SU-DHL-6 (cell line): ENCODE results near the gene UGP2.
A peak's percentile ranks its signal among the peaks of the same experiment; 100 is the strongest.

Experiments
- H2AFZ ChIP-seq: fragments of 200-600 bp; sonication (generic); 2 replicates; pipeline ENCODE4 v1.6.1; 2014; ENCODE audit warnings: low read depth, mild to moderate bottlenecking, moderate library complexity, mixed read lengths, antibody characterized with exemption, low read length; ENCODE audit not compliant: severe bottlenecking
- H3F3A ChIP-seq: fragments of 200-600 bp; shearing (Covaris generic); 2 replicates; pipeline ENCODE4 v1.6.0; 2016; ENCODE audit warnings: antibody characterized with exemption, mild to moderate bottlenecking; ENCODE audit not compliant: insufficient read depth
- H3K27ac ChIP-seq: fragments of 200-600 bp; sonication (generic); 2 replicates; pipeline ENCODE4 v1.5.1; 2016; ENCODE audit warnings: low read depth, mild to moderate bottlenecking, low read length, moderate library complexity, mixed read lengths
- H3K27me3 ChIP-seq: fragments of 200-600 bp; sonication (generic), shearing (Covaris generic); 2 replicates; pipeline ENCODE4 v1.6.0; 2014; ENCODE audit warnings: mild to moderate bottlenecking, low read length
- H3K36me3 ChIP-seq: fragments of 200-600 bp; sonication (generic); 2 replicates; pipeline ENCODE4 v1.6.1; 2014; ENCODE audit warnings: mild to moderate bottlenecking, low read length, mixed read lengths
- H3K4me2 ChIP-seq: fragments of 300-600, 200-600 bp; shearing (Covaris generic), sonication (generic); 2 replicates; pipeline ENCODE4 v1.6.0; 2014; ENCODE audit warnings: low read length, low read depth, mild to moderate bottlenecking; ENCODE audit not compliant: poor library complexity, severe bottlenecking
- H3K4me3 ChIP-seq: fragments of 200-600 bp; sonication (generic); 2 replicates; pipeline ENCODE4 v1.5.1; 2014; ENCODE audit warnings: antibody characterized with exemption, low read length, mild to moderate bottlenecking, mixed read lengths; ENCODE audit not compliant: insufficient read depth, poor library complexity, severe bottlenecking
- H3K79me2 ChIP-seq: fragments of 200-600 bp; sonication (generic); 2 replicates; pipeline ENCODE4 v1.6.1; 2014; ENCODE audit warnings: mild to moderate bottlenecking, low read length, moderate library complexity; ENCODE audit not compliant: insufficient read depth
- H3K9ac ChIP-seq: fragments of 200-600 bp; sonication (generic); 2 replicates; pipeline ENCODE4 v1.7.0; 2014; ENCODE audit warnings: mild to moderate bottlenecking, low read length
- H3K9me2 ChIP-seq: fragments of 200-600 bp; sonication (generic); replicated peaks from 2 replicates; pipeline ENCODE4 v1.6.1; 2014; ENCODE audit warnings: low read length; ENCODE audit not compliant: insufficient read depth
- H3K9me3 ChIP-seq: fragments of 200-600 bp; sonication (generic); 2 replicates; pipeline ENCODE4 v1.6.1; 2014; ENCODE audit warnings: low read length, mixed read lengths; ENCODE audit not compliant: insufficient read depth
- H4K20me1 ChIP-seq: fragments of 200-600 bp; sonication (generic); 2 replicates; pipeline ENCODE4 v1.6.1; 2014; ENCODE audit warnings: low read depth, mild to moderate bottlenecking, antibody characterized with exemption, low read length, moderate library complexity, mixed read lengths
- CTCF ChIP-seq: fragments of 200-600 bp; sonication (generic); IDR thresholded peaks from one replicate; pipeline ENCODE4 v1.5.1; 2017; ENCODE audit warnings: antibody characterized with exemption, mild to moderate bottlenecking, low read length, moderate library complexity; ENCODE audit not compliant: insufficient read depth, poor library complexity, severe bottlenecking
- EZH2phosphoT487 ChIP-seq: fragments of 200-600 bp; sonication (generic), shearing (Covaris generic); conservative IDR thresholded peaks from 2 replicates; pipeline ENCODE4 v1.6.1; 2018; ENCODE audit warnings: mild to moderate bottlenecking, antibody characterized with exemption, low read length, moderate library complexity, mixed read lengths

The UGP2 gene

GRCh38 chr2:63840081-63840784 is 1.5 kb upstream of the UGP2 start:
- Histone ChIP-seq H3K27me3 (no peaks in the 10 kb centered on the region), H2AFZ (peak overlapping the region; percentile 20), H3F3A (peaks cover 15% of the 10 kb centered on the region)

GRCh38 chr2:63840785-63841253 is 877 bp upstream of the UGP2 start:
- H3K4me3 ChIP-seq: peak overlapping the region; percentile 77
- H3K27me3 ChIP-seq: no peaks in the 10 kb centered on the region
- H3K27ac ChIP-seq: peak overlapping the region; percentile 93
- no peak for TF ChIP-seq CTCF
- no peak for TF ChIP-seq EZH2phosphoT487
- H2AFZ ChIP-seq: peak overlapping the region; percentile 67
- peaks cover 42% of the 10 kb centered on the region for H3K79me2 ChIP-seq
- H3K36me3 ChIP-seq: no peaks in the 10 kb centered on the region
- H3K9me2 ChIP-seq: no peaks in the 10 kb centered on the region
- peaks cover 9% of the 10 kb centered on the region for H4K20me1 ChIP-seq
- peak overlapping the region; percentile 94 for H3K9ac ChIP-seq
- peak overlapping the region; percentile 85 for H3K4me2 ChIP-seq
- H3F3A ChIP-seq: peaks cover 15% of the 10 kb centered on the region
- H3K9me3 ChIP-seq: no peaks in the 10 kb centered on the region

More at GRCh38 chr2:63840081-63840784, 1.5 kb upstream of the UGP2 start:
- H3K9me2 ChIP-seq: no peaks in the 10 kb centered on the region
- H3K27ac ChIP-seq: peak overlapping the region; percentile 93
- peaks cover 9% of the 10 kb centered on the region for H4K20me1 ChIP-seq
- peak overlapping the region; percentile 94 for H3K9ac ChIP-seq
- peak overlapping the region; percentile 85 for H3K4me2 ChIP-seq
- peak overlapping the region; percentile 77 for H3K4me3 ChIP-seq
- TF ChIP-seq CTCF (no peak), EZH2phosphoT487 (no peak)
- H3K9me3 ChIP-seq: no peaks in the 10 kb centered on the region
- H3K36me3 ChIP-seq: no peaks in the 10 kb centered on the region
- H3K79me2 ChIP-seq: peaks cover 36% of the 10 kb centered on the region

- H3K9ac ChIP-seq: peak overlapping the region; percentile 94
- H3K79me2 ChIP-seq: peaks cover 58% of the 10 kb centered on the region
- peak overlapping the region; percentile 83 for H3K4me2 ChIP-seq
- peaks cover 3% of the 10 kb centered on the region; the same call in 1 of the 2 replicates for H3K36me3 ChIP-seq
- H3K4me3 ChIP-seq: peak overlapping the region; percentile 77
- peak overlapping the region; percentile 93 for H3K27ac ChIP-seq
- no peak for TF ChIP-seq CTCF
- no peak for TF ChIP-seq EZH2phosphoT487
- H3K9me3 ChIP-seq: no peaks in the 10 kb centered on the region
- H3K9me2 ChIP-seq: no peaks in the 10 kb centered on the region
- H3K27me3 ChIP-seq: no peaks in the 10 kb centered on the region
- no peak overlapping the region for H2AFZ ChIP-seq
- H4K20me1 ChIP-seq: peaks cover 9% of the 10 kb centered on the region
- H3F3A ChIP-seq: peaks cover 15% of the 10 kb centered on the region
Observed at GRCh38 chr2:63842149-63843061, 709 bp downstream of the UGP2 start.
